Measurements from ENCODE around the gene MS4A18. TPM values are rescaled to one million over a fixed set of nuclear protein-coding genes. Genes with fewer than 3 reads are reported as not detected.

Gene MS4A18
- total RNA-seq, 2 experiments from 2014 or later, result not detected

GRCh38 chr11:60782393-60783140 lies 58.0 kb downstream of the MS4A18 start:
- no peak for TF ChIP-seq CTCF (IDR thresholded peaks at IDR 0.05)
- DNase-seq (no peak), ATAC-seq (ENCODE audit: poor library complexity) (no peak)
- Mint-ChIP-seq H3K36me3 (ENCODE audit: low read depth) (no peaks in the 10 kb centered on the region), H3K4me3 (no peak overlapping the region), H3K4me1 (ENCODE audit: low read depth) (no peaks in the 10 kb centered on the region), H3K27me3 (no peaks in the 10 kb centered on the region), H3K9me3 (no peaks in the 10 kb centered on the region), H3K27ac (no peak overlapping the region)
- ChIA-PET CTCF (no interaction called here), POLR2A (no interaction called here)
- H3K9me3 ChIP-seq (ENCODE audit: control insufficient read depth in 1 of 2, insufficient read depth in 1 of 2, low read length in 2 of 2), result no peaks in the 10 kb centered on the region
- intact Hi-C loops (cut with DNase I, micrococcal nuclease), result no loop called here
- H3K4me3 ChIP-seq (ENCODE audit: low read length), result no peak overlapping the region
- H3K36me3 ChIP-seq (ENCODE audit: insufficient read depth, low read length), result no peaks in the 10 kb centered on the region
- no peaks in the 10 kb centered on the region for H3K4me1 ChIP-seq (ENCODE audit: insufficient read depth, low read length)
- no peak overlapping the region for H3K27ac ChIP-seq (ENCODE audit: low read depth in 1 of 2, low read length in 2 of 2)
- no peaks in the 10 kb centered on the region for H3K27me3 ChIP-seq (ENCODE audit: control insufficient read depth in 1 of 2, insufficient read depth in 2 of 2, low read length in 2 of 2)

GRCh38 chr11:60783141-60783484 lies 58.6 kb downstream of the MS4A18 start:
- Mint-ChIP-seq H3K27me3 (no peaks in the 10 kb centered on the region), H3K27ac (no peak overlapping the region), H3K4me3 (no peak overlapping the region), H3K4me1 (ENCODE audit: low read depth) (no peaks in the 10 kb centered on the region), H3K36me3 (ENCODE audit: low read depth) (no peaks in the 10 kb centered on the region), H3K9me3 (no peaks in the 10 kb centered on the region)
- Histone ChIP-seq H3K27ac (ENCODE audit: low read depth in 1 of 2, low read length in 2 of 2) (no peak overlapping the region), H3K4me3 (ENCODE audit: low read length) (no peak overlapping the region), H3K27me3 (ENCODE audit: control insufficient read depth in 1 of 2, insufficient read depth in 2 of 2, low read length in 2 of 2) (no peaks in the 10 kb centered on the region), H3K36me3 (ENCODE audit: insufficient read depth, low read length) (no peaks in the 10 kb centered on the region), H3K4me1 (ENCODE audit: insufficient read depth, low read length) (no peaks in the 10 kb centered on the region), H3K9me3 (ENCODE audit: control insufficient read depth in 1 of 2, insufficient read depth in 1 of 2, low read length in 2 of 2) (no peaks in the 10 kb centered on the region)
- no peak for ATAC-seq (ENCODE audit: poor library complexity)
- DNase-seq, result no peak
- TF ChIP-seq CTCF (IDR thresholded peaks at IDR 0.05), result no peak
- CTCF ChIA-PET, result no interaction called here
- intact Hi-C loops (cut with DNase I, micrococcal nuclease), result no loop called here
- POLR2A ChIA-PET, result no interaction called here

GRCh38 chr11:60783911-60784310 lies 59.4 kb downstream of the MS4A18 start:
- H3K4me3 ChIP-seq (ENCODE audit: low read length), result no peak overlapping the region
- POLR2A ChIA-PET, result no interaction called here
- no peaks in the 10 kb centered on the region for H3K9me3 ChIP-seq (ENCODE audit: control insufficient read depth in 1 of 2, insufficient read depth in 1 of 2, low read length in 2 of 2)
- Mint-ChIP-seq H3K27ac (no peak overlapping the region), H3K36me3 (ENCODE audit: low read depth) (no peaks in the 10 kb centered on the region), H3K4me3 (no peak overlapping the region), H3K4me1 (ENCODE audit: low read depth) (no peaks in the 10 kb centered on the region), H3K27me3 (no peaks in the 10 kb centered on the region), H3K9me3 (no peaks in the 10 kb centered on the region)
- H3K36me3 ChIP-seq (ENCODE audit: insufficient read depth, low read length), result no peaks in the 10 kb centered on the region
- H3K27me3 ChIP-seq (ENCODE audit: control insufficient read depth in 1 of 2, insufficient read depth in 2 of 2, low read length in 2 of 2), result no peaks in the 10 kb centered on the region
- intact Hi-C loops (cut with DNase I, micrococcal nuclease), result no loop called here
- CTCF ChIA-PET, result interaction anchor here (1.6 kb wide), 1 partner anchor 9 kb away, joined by 6 read pairs; no protein-coding TSS in a partner anchor
- no peak overlapping the region for H3K27ac ChIP-seq (ENCODE audit: low read depth in 1 of 2, low read length in 2 of 2)
- no peak for TF ChIP-seq CTCF (IDR thresholded peaks at IDR 0.05)
- no peak for DNase-seq
- H3K4me1 ChIP-seq (ENCODE audit: insufficient read depth, low read length), result no peaks in the 10 kb centered on the region
- no peak for ATAC-seq (ENCODE audit: poor library complexity)
